ENCODE data around the gene RMDN3.

The RMDN3 gene

GRCh38 chr15:40694688-40695468 is 60.2 kb downstream of the RMDN3 start, which contains the start of gene RAD51:
Gene RAD51, plus strand, starts transcription at chr15:40695174. Its CDS starts 3,585 bp downstream, at chr15:40698759.
- DNase-seq (ENCODE audit: low read depth in 3 of 3), result peak; percentile 82 to 92 (median 91)

GRCh38 chr15:40693904-40694687 is 61.0 kb downstream of the RMDN3 start:
- DNase-seq (ENCODE audit: low read depth in 3 of 3), result no peak

GRCh38 chr15:40691737-40692136 is 63.3 kb downstream of the RMDN3 start:
- DNase-seq (ENCODE audit: low read depth in 3 of 3), result no peak

GRCh38 chr15:40688932-40689799 is 65.9 kb downstream of the RMDN3 start:
- DNase-seq (ENCODE audit: low read depth in 3 of 3), result no peak

Data from stimulated activated CD4-positive, alpha-beta T cell treated with anti-CD3 and anti-CD28 coated beads, TNF-alpha, amount 100 ng/mL, for 24 hours (primary cell).